ENCODE results near the gene ARHGEF3. TPM values are rescaled to one million over a fixed set of nuclear protein-coding genes. Genes with fewer than 3 reads are reported as not detected.

Gene ARHGEF3
- total RNA-seq, 1 experiment from 2014 or later, result 4.4 TPM

DNA sequence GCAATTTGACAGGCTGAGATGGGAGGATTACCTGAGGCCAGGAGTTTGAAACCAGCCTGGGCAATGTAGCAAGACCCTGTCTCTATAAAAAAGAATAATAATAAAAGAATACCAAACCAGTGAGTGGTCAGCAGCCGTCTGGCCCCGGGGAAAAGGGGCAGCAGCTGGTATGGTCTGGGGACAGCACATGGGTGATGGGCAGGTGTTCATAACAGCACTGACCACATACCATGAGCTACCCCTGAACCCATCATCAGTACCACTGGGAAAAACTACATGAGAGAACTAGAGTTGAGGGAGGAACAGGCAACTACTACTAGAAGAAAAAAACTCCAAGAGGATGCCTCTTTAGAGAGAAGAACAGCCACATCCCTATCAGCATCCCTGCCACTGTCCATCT lies 40.7 kb downstream of the ARHGEF3 start:
- H3K79me1 ChIP-seq (ENCODE audit: insufficient read depth, low read depth, low read length, poor library complexity, severe bottlenecking), result no peaks in the 10 kb centered on the region
- H3K4me1 ChIP-seq (ENCODE audit: insufficient read depth, low read length), result no peaks in the 10 kb centered on the region
- H3K27me3 Mint-ChIP-seq (ENCODE audit: low read depth), result peaks cover 23% of the 10 kb centered on the region
- no peak overlapping the region for H3K27ac Mint-ChIP-seq
- TF ChIP-seq, protein P1, sequence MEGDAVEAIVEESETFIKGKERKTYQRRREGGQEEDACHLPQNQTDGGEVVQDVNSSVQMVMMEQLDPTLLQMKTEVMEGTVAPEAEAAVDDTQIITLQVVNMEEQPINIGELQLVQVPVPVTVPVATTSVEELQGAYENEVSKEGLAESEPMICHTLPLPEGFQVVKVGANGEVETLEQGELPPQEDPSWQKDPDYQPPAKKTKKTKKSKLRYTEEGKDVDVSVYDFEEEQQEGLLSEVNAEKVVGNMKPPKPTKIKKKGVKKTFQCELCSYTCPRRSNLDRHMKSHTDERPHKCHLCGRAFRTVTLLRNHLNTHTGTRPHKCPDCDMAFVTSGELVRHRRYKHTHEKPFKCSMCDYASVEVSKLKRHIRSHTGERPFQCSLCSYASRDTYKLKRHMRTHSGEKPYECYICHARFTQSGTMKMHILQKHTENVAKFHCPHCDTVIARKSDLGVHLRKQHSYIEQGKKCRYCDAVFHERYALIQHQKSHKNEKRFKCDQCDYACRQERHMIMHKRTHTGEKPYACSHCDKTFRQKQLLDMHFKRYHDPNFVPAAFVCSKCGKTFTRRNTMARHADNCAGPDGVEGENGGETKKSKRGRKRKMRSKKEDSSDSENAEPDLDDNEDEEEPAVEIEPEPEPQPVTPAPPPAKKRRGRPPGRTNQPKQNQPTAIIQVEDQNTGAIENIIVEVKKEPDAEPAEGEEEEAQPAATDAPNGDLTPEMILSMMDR (conservative IDR thresholded peaks at IDR 0.05), result no peak
- no peaks in the 10 kb centered on the region for H3K9me3 ChIP-seq (ENCODE audit: control insufficient read depth, low read depth, low read length)
- H4K5ac ChIP-seq (ENCODE audit: insufficient read length, low read depth, low read length), result no peak overlapping the region
- no peak for DNase-seq
- no peak overlapping the region for H2BK12ac ChIP-seq (ENCODE audit: insufficient read length, low read depth, low read length)
- no peak overlapping the region for H2BK15ac ChIP-seq (ENCODE audit: low read depth, low read length)
- no peak overlapping the region for H3K23ac ChIP-seq (ENCODE audit: insufficient read length, low read depth, low read length)
- H3K36me3 Mint-ChIP-seq (ENCODE audit: insufficient read depth in 1 of 3, low read depth in 3 of 3), result peaks cover 0 to 8% (median 4%) of the 10 kb centered on the region in 3 experiments; a peak in 2 of 7 replicates
- no peak overlapping the region for H4K91ac ChIP-seq (ENCODE audit: insufficient read length, low read depth, low read length)
- no peak overlapping the region for H2BK20ac ChIP-seq (ENCODE audit: low read depth, low read length, poor library complexity, severe bottlenecking)
- no peak overlapping the region for H3K14ac ChIP-seq (ENCODE audit: insufficient read depth, low read length)
- no peak overlapping the region for H2AFZ ChIP-seq (ENCODE audit: low read length)
- no peak overlapping the region for H3K18ac ChIP-seq (ENCODE audit: insufficient read length, low read depth, low read length)
- WGBS (ENCODE audit: extremely low coverage, insufficient read length, low lambda C conversion rate), result no CpG with 5 or more reads among the region's 2 CpGs
- no peak overlapping the region for H2BK5ac ChIP-seq (ENCODE audit: insufficient read length, low read length)
- H4K20me1 ChIP-seq (ENCODE audit: control insufficient read depth, insufficient read depth, insufficient read length), result no peaks in the 10 kb centered on the region
- H2BK120ac ChIP-seq (ENCODE audit: low read depth, low read length, poor library complexity, severe bottlenecking), result no peak overlapping the region
- no peak overlapping the region for H3K56ac ChIP-seq (ENCODE audit: insufficient read length, low read depth, low read length)
- no peak overlapping the region for H4K8ac ChIP-seq (replicated peaks; ENCODE audit: insufficient read length, low read depth, low read length)
- H3K4me3 Mint-ChIP-seq, result no peak overlapping the region
- H2AK5ac ChIP-seq (ENCODE audit: insufficient read length, low read length), result no peak overlapping the region
- no peaks in the 10 kb centered on the region for H3K27me3 ChIP-seq (ENCODE audit: insufficient read depth, low read length)
- no peaks in the 10 kb centered on the region for H3K79me2 ChIP-seq (ENCODE audit: insufficient read depth, low read length)
- peaks cover 27 to 35% of the 10 kb centered on the region in 2 experiments for H3K4me1 Mint-ChIP-seq
- H3K4me2 ChIP-seq (ENCODE audit: insufficient read depth, insufficient read length, low read length), result no peak overlapping the region
- H3K27ac ChIP-seq (ENCODE audit: insufficient read length, low read depth, low read length), result no peak overlapping the region
- no peak overlapping the region for H3K9ac ChIP-seq (ENCODE audit: extremely low read depth, insufficient read length, low read length)
- H3K9me3 Mint-ChIP-seq, result peaks cover 7 to 9% of the 10 kb centered on the region in 2 experiments; a peak in 3 of 5 replicates
- H3K23me2 ChIP-seq (ENCODE audit: insufficient read length, low read depth, low read length, poor library complexity, severe bottlenecking), result no peaks in the 10 kb centered on the region
- H3T11ph ChIP-seq (ENCODE audit: low read length), result no peak overlapping the region
- no peak overlapping the region for H3K4ac ChIP-seq (ENCODE audit: low read depth, low read length)
